NCI-H1694 treated with DMSO at 0.1 percent for 48 hours (cell line): ENCODE results near the gene TSPAN32.
"Not testable (repeated sequence)": the region's sequence is repeated elsewhere in the genome, so short reads cannot be mapped to it uniquely, and the experiment has no call there.

ENCODE experiments used
- DNase-seq: peaks from one replicate; lab custom pipeline; 2025; lab: John Stamatoyannopoulos, UW

Gene TSPAN32

GRCh38 chr11:2316169-2316962, 14.6 kb downstream of the TSPAN32 start:
- no peak for DNase-seq

- DNase-seq, result no peak
These were observed 15.1 kb downstream of the TSPAN32 start for GRCh38 chr11:2316963-2317244.

- DNase-seq, result no peak
These were observed 15.7 kb downstream of the TSPAN32 start for GRCh38 chr11:2317354-2318050.

- no peak for DNase-seq
These were observed 16.3 kb downstream of the TSPAN32 start for GRCh38 chr11:2318123-2318522.

- DNase-seq, result no peak
These were observed 16.9 kb downstream of the TSPAN32 start for GRCh38 chr11:2318707-2319106.

GRCh38 chr11:2319791-2320472, 18.1 kb downstream of the TSPAN32 start:
- DNase-seq, result no peak

GRCh38 chr11:2320568-2321310, 18.9 kb downstream of the TSPAN32 start:
- DNase-seq, result no peak

GRCh38 chr11:2321311-2321683, 19.5 kb downstream of the TSPAN32 start:
- no peak for DNase-seq

GRCh38 chr11:2325123-2325522, 23.3 kb downstream of the TSPAN32 start:
- DNase-seq, result no peak

- DNase-seq, result no peak
These were observed 23.9 kb downstream of the TSPAN32 start for GRCh38 chr11:2325719-2326118.

GRCh38 chr11:2327032-2327431, 25.2 kb downstream of the TSPAN32 start:
- DNase-seq, result no peak

GRCh38 chr11:2328021-2328420, 26.2 kb downstream of the TSPAN32 start:
- DNase-seq, result no peak

GRCh38 chr11:2328656-2329354, 27.0 kb downstream of the TSPAN32 start:
- no peak for DNase-seq

GRCh38 chr11:2329551-2329950, 27.7 kb downstream of the TSPAN32 start:
- no peak for DNase-seq

- no peak for DNase-seq
These were observed 28.9 kb downstream of the TSPAN32 start for GRCh38 chr11:2330696-2331095.

- no peak for DNase-seq
These were observed 29.6 kb downstream of the TSPAN32 start for GRCh38 chr11:2331404-2331803.

GRCh38 chr11:2332569-2332968, 30.8 kb downstream of the TSPAN32 start:
- DNase-seq, result not testable (repeated sequence)

- not testable (repeated sequence) for DNase-seq
These were observed 31.8 kb downstream of the TSPAN32 start for GRCh38 chr11:2333486-2334205.

- DNase-seq, result not testable (repeated sequence)
These were observed 33.5 kb downstream of the TSPAN32 start for GRCh38 chr11:2335286-2335685.

- not testable (repeated sequence) for DNase-seq
These were observed 36.9 kb downstream of the TSPAN32 start for GRCh38 chr11:2338760-2339159.

GRCh38 chr11:2342557-2342956, 40.7 kb downstream of the TSPAN32 start:
- no peak for DNase-seq
